Fibroblast of skin of right quadriceps (primary cell): ENCODE data around the gene STRN.
A peak's percentile ranks its signal among the peaks of the same experiment; 100 is the strongest.
"Not testable (repeated sequence)": the region's sequence is repeated elsewhere in the genome, so short reads cannot be mapped to it uniquely, and the experiment has no call there.

Source experiments
- DNase-seq: peaks from one replicate; pipeline ENCODE4 v3.0.0-alpha.2; 2013

The STRN gene

DNA sequence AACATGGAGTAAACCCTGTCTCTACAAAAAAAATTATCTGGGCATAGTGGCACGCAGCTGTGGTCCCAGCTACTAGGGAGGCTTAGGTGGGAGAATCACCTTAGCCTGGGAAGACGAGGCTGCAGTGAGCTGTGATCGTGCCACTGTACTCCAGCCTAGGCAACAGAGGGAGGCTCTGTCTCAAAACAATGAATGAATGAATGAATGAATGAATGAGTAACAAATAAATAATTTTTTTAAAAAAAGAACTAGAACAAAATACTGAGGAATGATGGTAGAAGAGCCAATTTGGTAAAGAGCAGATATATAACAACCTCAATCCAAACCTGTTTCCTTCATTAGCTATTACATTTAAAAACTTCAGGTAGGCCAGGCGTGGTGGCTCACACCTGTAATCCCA lies 60.1 kb downstream of the STRN start:
- no peak for DNase-seq

DNA sequence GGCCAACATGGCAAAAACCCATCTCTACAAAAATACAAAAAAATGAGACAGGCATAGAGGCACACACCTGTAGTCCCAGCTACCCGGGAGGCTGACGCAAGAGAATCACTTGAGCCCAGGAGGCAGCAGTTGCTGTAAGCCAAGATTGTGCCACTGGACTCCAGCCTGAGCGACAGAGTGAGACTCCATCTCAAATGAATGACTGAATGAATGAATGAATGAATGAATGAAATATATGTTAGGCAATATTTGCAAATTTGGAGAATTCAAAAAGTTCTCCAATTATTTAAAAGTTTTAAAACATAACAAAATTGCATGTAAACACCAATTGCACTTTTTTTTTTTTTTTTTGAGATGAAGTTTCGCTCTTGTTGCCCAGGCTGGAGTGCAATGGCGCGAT lies 61.7 kb downstream of the STRN start:
- no peak for DNase-seq

- no peak for DNase-seq
Observed at GRCh38 chr2:36902385-36903120, 63.8 kb downstream of the STRN start.

GRCh38 chr2:36892805-36893204 lies 73.5 kb downstream of the STRN start:
- no peak for DNase-seq

GRCh38 chr2:36889795-36890194 lies 76.5 kb downstream of the STRN start:
- DNase-seq, result peak; percentile 96

- not testable (repeated sequence) for DNase-seq
Observed at GRCh38 chr2:36887095-36887494, 79.2 kb downstream of the STRN start.

GRCh38 chr2:36886664-36887063 lies 79.7 kb downstream of the STRN start:
- peak; percentile 42 for DNase-seq

DNA sequence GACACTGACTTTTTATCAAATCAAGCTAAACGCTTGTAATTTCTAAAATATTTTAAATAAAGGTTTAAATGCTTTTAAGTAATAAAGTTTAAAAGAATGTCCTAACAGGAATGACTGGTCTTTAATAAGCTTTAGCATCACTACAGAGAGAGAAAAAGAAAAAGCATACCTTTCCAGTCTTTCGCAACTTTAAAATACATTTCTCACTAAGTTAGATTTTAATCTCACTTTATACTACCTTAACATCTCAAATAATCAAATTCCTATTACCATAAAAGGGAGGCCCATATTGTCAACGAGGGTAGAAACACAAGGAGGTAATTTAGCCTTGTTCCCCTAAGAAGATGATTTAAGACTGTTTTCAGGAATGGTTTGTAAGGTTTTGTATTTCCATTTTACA lies 80.7 kb downstream of the STRN start:
- DNase-seq, result no peak

- no peak for DNase-seq
Observed at GRCh38 chr2:36882532-36882931, 83.8 kb downstream of the STRN start.

- DNase-seq, result no peak
Observed at GRCh38 chr2:36881816-36882215, 84.5 kb downstream of the STRN start.

DNA sequence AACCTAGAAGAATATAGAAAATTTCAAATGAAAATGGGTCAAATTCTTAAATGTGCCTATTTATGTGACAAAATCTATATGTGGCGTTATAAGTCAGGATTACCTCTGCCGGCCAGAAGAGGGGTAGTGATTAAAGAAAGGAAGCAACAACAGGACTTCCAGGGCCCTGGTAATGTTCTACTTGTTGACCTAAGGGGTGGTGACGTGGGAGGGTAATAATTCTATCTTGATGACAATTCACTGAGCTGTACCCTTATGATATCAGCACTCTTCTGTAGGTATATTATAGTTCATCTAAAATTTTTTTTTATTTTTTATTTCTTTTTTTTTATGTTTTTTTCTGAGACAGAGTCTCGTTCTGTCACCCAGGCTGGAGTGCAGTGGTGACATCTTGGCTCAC lies 87.9 kb downstream of the STRN start:
- DNase-seq, result no peak

GRCh38 chr2:36871068-36871707 lies 95.1 kb downstream of the STRN start:
- no peak for DNase-seq

DNA sequence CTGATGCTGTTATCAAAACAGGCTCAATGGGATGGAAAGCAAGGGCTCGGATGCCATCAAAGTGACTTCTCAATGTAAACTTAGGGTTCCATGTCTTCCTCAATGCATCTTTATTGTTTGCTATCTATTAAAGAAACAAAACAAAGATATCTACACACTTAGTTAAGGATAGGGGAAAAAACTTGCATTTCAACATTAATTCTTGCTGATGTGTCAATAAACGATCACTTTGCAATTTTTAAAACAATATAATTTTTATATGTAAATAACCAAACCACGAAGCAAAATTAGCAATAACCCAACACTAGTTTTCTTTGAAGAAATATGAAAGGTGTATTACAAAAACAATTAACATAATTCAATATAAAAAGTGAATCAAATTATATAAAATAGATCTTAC lies 96.7 kb downstream of the STRN start:
- DNase-seq, result no peak

DNA sequence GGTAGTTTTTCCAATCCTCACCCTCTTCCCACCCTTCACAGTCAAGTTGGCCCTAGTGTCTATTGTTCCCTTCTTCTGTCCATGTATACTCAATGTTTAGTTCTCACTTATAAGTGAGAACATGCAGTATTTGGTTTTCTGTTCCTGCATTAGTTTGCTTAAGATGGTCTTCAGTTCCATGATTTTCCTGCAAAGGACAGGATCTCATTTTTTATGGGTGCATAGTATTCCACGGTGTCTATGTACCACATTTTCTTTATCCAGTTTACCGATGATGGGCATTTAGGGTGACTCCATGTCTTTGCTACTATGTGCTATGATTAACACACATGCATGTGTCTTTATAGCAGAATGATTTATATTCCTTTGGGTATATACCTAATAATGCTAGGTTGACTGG lies 104.4 kb downstream of the STRN start:
- no peak for DNase-seq

- no peak for DNase-seq
Observed at GRCh38 chr2:36859366-36859792, 107.0 kb downstream of the STRN start.

DNA sequence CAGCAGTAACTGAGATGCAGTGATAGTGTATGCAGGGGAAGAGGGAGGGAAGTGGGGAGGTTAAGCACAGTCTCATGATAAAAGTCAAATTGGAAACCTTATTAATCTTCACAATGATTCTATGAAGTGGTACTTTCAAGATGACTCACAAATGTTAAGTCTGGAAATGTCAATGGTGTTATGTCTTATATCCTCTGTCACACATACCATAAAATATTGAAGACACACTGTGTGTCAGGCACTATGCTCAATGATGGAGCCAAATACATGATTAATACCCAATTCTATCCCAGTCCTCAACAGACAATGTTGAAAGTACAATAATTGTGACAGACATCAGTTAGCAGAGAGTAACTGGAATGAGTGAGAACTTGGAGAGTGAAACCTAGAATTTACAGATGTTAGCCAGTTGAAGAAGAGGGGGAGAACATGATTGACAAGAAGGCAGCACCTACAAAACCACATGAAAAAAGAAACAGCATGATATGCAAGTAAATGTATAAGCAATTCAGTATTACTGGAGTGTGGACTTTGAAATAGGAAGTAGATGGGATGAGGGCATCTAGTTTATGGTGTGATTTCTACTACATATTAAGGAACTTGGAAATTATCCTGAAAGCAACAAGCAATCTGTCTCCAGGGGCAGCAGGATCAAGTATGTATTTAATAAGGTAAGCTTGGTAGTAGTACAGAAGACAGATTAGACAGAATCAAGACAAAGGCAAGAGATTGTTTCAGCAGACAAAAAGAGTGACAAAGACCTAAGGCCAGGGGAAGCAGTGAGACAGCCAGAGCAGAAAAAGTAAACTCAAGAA lies 107.6 kb downstream of the STRN start:
- DNase-seq, result no peak

DNA sequence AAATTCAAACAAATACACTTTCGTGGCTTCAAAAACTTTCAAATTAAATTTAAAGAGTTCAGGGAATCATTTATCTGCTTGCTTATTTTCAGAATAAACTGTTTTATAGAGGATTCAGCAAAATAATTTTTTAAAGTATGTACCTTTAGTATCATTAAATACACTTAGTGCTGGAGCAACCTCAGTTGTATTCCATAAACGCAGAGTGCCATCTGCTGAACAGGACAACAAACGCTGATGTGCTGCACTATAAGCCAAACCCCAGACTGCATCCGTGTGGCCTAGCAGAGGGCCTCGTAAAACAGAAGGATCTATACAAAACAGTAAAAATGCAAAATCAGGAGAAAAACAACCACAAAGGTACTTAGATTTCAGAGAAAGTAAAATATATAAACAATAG lies 108.6 kb downstream of the STRN start:
- DNase-seq, result no peak

DNA sequence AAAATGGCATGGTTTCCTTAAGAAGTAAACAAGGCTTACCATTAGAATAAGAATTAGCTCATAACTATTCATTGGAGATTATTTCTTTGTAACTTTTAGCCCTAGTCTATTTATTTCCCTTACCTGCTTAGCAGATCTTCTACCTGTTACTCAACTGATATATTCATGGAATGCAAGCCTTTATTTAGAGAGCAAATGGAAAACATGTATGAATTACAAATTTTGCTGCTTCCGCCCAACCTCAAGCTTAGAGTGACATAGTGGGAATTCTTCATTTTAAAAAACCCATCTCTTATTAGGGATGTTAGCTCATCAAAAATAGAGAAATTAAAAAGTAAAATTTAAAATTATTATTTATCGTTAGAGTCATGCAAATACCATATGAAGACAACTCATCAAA lies 110.9 kb downstream of the STRN start:
- no peak for DNase-seq

- DNase-seq, result no peak
Observed at GRCh38 chr2:36854241-36854640, 112.1 kb downstream of the STRN start.

GRCh38 chr2:36849265-36849664 lies 117.1 kb downstream of the STRN start:
- no peak for DNase-seq

DNA sequence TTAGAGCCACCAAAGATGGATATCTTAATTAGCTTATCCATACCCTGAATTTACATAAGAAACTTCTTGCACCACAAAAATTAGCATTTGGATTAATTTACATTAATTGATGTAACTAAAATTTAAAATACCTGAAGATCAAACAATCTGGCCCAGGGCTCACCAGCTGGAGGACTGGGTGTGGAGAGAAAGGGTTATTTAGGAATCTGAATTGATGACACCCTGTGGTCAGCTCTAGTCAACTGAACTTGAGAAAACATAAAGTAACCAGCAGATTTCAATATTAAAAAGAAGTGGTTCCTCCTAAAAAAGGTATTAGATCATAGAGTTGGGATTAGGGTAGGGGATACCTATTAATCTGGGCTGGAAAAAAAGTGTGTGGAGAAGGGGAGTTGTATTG lies 122.5 kb downstream of the STRN start:
- DNase-seq, result no peak

DNA sequence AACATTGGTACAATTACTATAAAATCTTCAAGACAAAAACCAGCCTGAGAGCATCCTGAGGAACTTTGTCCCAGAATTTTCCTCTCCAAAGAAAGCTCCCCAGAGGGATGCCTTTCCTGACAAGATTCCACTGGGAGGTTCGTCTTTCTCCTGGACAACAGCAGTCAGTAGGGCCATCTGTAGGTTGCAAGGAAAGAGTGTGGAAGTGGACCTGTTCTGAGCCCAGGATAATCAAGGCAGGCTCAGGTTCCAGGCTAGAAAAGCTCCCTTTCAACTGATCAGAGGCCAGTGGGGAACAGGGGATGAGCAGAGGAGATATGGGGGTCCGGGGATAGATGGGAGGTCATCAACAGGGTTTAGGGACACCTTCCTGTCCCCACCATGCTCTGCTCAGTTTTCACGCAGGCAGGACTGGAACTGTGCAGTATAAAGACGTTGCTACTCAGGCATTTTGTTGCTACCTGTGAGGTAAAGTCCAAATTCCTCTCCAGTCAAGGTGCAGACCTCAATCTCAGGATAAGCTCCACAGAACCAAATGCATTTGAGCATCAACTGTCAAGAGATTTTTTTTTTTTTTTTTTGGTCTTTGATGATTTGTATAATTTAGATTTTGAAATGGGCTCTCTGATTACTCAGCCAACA lies 126.2 kb downstream of the STRN start:
- no peak for DNase-seq

- DNase-seq, result no peak
Observed at GRCh38 chr2:36834731-36835524, 131.4 kb downstream of the STRN start.
